ENCODE measurements around the gene FOXF1.

DNA sequence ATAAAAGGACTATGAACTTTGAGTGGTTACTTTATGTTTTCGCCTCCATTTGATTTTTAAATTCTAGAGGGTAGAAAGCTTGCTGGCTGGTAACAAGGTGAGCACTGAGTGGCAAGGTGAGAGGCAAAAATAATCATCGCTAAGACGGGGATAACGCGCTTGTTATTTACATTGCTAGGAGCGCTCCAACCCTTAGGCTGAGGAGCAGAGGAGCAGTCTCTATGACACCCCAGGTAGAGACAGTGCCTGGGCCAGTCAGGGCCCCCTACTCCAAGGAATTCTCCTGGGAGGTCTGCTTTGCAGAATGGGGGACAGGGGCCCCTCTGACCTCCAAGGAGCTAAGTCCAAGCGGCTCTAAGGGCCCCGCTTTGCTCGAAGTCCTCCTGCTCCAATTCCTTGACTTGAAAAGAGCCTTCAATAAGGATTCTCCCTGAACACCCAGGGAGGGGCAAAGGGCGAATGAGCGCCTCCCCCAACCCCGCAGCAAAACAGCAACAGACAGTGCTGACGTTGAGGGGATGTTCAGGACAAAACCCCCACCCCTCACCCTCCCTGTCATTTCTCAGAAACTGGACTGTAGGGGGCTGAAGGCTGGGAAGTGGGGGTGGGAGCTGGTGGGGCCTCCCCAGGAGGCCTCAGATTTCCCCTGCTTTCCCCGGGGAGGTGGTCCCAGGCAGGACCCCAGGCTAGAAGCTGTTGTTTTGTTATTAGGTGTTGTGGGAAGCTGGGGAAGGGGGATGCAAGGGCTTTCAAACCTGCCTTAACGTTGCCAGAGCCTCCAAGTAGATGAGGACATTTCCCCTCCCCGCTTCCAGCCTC lies 10.2 kb upstream of the FOXF1 start:
- TF ChIP-seq, protein P1, sequence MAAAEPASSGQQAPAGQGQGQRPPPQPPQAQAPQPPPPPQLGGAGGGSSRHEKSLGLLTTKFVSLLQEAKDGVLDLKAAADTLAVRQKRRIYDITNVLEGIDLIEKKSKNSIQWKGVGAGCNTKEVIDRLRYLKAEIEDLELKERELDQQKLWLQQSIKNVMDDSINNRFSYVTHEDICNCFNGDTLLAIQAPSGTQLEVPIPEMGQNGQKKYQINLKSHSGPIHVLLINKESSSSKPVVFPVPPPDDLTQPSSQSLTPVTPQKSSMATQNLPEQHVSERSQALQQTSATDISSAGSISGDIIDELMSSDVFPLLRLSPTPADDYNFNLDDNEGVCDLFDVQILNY (CRISPR knock-in tag; IDR thresholded peaks at IDR 0.05) = no peak
- TF ChIP-seq, protein P2, sequence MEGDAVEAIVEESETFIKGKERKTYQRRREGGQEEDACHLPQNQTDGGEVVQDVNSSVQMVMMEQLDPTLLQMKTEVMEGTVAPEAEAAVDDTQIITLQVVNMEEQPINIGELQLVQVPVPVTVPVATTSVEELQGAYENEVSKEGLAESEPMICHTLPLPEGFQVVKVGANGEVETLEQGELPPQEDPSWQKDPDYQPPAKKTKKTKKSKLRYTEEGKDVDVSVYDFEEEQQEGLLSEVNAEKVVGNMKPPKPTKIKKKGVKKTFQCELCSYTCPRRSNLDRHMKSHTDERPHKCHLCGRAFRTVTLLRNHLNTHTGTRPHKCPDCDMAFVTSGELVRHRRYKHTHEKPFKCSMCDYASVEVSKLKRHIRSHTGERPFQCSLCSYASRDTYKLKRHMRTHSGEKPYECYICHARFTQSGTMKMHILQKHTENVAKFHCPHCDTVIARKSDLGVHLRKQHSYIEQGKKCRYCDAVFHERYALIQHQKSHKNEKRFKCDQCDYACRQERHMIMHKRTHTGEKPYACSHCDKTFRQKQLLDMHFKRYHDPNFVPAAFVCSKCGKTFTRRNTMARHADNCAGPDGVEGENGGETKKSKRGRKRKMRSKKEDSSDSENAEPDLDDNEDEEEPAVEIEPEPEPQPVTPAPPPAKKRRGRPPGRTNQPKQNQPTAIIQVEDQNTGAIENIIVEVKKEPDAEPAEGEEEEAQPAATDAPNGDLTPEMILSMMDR (IDR thresholded peaks at IDR 0.05) = no peak
- TF ChIP-seq, protein P3, sequence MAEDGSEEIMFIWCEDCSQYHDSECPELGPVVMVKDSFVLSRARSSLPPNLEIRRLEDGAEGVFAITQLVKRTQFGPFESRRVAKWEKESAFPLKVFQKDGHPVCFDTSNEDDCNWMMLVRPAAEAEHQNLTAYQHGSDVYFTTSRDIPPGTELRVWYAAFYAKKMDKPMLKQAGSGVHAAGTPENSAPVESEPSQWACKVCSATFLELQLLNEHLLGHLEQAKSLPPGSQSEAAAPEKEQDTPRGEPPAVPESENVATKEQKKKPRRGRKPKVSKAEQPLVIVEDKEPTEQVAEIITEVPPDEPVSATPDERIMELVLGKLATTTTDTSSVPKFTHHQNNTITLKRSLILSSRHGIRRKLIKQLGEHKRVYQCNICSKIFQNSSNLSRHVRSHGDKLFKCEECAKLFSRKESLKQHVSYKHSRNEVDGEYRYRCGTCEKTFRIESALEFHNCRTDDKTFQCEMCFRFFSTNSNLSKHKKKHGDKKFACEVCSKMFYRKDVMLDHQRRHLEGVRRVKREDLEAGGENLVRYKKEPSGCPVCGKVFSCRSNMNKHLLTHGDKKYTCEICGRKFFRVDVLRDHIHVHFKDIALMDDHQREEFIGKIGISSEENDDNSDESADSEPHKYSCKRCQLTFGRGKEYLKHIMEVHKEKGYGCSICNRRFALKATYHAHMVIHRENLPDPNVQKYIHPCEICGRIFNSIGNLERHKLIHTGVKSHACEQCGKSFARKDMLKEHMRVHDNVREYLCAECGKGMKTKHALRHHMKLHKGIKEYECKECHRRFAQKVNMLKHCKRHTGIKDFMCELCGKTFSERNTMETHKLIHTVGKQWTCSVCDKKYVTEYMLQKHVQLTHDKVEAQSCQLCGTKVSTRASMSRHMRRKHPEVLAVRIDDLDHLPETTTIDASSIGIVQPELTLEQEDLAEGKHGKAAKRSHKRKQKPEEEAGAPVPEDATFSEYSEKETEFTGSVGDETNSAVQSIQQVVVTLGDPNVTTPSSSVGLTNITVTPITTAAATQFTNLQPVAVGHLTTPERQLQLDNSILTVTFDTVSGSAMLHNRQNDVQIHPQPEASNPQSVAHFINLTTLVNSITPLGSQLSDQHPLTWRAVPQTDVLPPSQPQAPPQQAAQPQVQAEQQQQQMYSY (CRISPR knock-in tag; IDR thresholded peaks at IDR 0.05) = no peak
- TF ChIP-seq, protein P4, sequence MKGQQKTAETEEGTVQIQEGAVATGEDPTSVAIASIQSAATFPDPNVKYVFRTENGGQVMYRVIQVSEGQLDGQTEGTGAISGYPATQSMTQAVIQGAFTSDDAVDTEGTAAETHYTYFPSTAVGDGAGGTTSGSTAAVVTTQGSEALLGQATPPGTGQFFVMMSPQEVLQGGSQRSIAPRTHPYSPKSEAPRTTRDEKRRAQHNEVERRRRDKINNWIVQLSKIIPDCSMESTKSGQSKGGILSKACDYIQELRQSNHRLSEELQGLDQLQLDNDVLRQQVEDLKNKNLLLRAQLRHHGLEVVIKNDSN (CRISPR knock-in tag; IDR thresholded peaks at IDR 0.05) = no peak
- no peak for TF ChIP-seq FOXJ3 (CRISPR knock-in tag; IDR thresholded peaks at IDR 0.05; ENCODE audit: borderline replicate concordance)
- no peak for TF ChIP-seq ZBTB21 (CRISPR knock-in tag; IDR thresholded peaks at IDR 0.05; ENCODE audit: borderline replicate concordance)
- TF ChIP-seq NFYB (CRISPR knock-in tag; conservative IDR thresholded peaks at IDR 0.05; ENCODE audit: low read depth) = no peak

All from WTC11 (cell line).